GM21737 (cell line): ENCODE results near the gene FDPS.
"Not testable (repeated sequence)": the region's sequence is repeated elsewhere in the genome, so short reads cannot be mapped to it uniquely, and the experiment has no call there.

Experiments
- ATAC-seq: cut with Tn5 transposase; IDR thresholded peaks from one replicate; pipeline ENCODE4 v1.9.1; 2021; ENCODE audit warnings: mild to moderate bottlenecking, moderate library complexity; ENCODE audit not compliant: unreplicated experiment

FDPS gene

DNA sequence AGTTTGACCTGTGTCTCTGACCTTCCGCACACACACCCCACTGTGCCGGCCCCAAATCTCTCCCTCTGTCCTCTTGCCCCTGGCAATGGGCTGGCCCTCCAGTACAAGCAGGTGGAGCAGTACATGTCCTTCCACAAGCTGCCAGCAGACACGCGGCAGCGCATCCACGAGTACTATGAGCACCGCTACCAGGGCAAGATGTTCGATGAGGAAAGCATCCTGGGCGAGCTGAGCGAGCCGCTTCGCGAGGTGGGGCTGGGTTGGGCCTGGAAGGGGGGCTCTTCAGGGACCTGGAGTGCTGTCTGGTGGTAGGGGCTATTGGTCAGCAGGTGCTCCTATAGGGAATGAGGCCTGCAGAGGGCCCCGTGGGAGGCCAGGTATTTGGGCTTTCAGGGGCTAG lies 23.6 kb upstream of the FDPS start:
- no peak for ATAC-seq

DNA sequence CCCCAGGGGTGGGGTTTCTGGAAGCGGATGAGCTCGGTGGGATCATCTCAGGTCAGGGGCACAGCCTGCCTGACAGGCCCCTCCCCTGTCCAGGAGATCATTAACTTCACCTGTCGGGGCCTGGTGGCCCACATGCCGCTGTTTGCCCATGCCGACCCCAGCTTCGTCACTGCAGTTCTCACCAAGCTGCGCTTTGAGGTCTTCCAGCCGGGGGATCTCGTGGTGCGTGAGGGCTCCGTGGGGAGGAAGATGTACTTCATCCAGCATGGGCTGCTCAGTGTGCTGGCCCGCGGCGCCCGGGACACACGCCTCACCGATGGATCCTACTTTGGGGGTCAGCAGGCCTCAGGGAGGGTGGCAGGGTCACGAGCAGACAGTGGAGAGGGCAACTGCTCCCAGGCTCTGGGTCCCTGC lies 23.0 kb upstream of the FDPS start:
- ATAC-seq = no peak

DNA sequence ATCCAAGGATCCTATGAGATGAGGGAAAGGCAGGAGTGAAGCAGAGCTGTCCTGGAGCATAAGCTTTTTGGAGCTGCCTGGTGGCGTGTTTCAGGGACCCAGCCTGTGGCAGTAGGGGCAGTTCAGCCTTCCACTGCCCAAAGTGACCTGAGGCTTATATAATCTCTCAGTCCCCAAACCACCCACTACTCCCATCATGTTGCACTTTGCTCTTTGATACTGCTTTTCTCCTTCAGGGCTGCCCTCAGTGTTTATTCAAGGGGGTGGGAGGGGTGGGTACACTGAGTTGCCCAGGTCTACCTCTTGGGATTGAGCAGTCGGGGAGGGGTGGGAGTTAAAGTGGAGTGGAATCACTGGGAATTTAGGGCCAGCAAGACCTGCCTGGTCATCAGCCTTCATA lies 22.1 kb upstream of the FDPS start:
- ATAC-seq = no peak

DNA sequence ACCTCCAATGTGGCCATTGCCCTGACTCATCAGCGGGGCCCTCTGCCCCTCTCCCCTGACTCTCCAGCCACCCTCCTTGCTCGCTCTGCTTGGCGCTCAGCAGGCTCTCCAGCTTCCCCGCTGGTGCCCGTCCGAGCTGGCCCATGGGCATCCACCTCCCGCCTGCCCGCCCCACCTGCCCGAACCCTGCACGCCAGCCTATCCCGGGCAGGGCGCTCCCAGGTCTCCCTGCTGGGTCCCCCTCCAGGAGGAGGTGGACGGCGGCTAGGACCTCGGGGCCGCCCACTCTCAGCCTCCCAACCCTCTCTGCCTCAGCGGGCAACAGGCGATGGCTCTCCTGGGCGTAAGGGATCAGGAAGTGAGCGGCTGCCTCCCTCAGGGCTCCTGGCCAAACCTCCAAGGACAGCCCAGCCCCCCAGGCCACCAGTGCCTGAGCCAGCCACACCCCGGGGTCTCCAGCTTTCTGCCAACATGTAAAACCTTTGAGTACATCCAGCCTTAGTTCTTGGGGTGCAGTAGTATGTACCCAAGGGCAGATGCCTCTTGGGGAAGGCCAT lies 20.6 kb upstream of the FDPS start:
- ATAC-seq = no peak

DNA sequence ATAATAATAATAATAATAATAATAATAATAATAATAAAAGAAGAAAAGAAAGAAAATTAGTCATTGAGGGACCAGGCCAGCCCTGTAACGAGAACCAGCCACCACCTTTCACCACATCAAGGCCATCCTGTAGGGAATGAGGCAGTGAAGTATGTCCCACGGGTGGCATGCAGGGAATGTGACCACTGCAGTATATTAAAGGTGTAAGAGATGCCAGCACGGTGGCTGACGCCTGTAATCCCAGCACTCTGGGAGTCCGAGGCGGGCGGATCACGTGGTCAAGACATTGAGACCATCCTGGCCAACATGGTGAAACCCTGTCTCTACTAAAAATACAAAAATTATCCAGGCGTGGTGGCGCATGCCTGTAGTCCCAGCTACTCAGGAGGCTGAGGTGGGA lies 17.7 kb upstream of the FDPS start:
- ATAC-seq = not testable (repeated sequence)

DNA sequence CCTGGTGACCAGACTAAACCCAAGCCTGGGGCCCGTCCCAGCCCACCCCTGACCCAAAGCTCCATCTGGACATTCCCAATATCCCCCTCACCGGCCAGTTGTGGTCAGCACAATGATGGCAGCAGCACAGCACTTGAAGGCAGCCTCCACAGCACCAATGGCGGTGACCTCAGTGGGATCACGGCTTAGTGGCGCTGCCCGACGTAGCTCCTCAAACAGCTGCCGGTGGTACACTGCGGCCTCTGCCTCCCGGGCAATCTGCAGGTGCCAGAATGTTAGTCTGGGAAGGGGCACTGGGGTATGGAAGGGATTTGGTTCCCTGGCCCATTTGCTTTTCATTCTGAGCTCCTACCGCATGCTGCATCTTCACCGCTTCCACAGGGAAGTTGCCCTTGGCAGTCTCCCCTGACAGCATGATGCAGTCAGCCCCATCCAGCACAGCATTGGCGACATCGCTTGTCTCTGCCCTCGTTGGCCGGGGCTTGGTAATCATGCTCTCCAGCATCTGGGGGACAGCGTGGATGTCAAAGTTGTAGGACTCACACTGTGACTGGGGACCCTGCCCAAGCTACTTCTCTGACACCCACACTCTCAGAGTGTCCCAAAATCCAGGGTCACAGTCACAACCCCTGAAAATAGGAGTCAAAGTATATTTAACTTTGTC lies 15.4 kb upstream of the FDPS start:
- ATAC-seq = no peak

DNA sequence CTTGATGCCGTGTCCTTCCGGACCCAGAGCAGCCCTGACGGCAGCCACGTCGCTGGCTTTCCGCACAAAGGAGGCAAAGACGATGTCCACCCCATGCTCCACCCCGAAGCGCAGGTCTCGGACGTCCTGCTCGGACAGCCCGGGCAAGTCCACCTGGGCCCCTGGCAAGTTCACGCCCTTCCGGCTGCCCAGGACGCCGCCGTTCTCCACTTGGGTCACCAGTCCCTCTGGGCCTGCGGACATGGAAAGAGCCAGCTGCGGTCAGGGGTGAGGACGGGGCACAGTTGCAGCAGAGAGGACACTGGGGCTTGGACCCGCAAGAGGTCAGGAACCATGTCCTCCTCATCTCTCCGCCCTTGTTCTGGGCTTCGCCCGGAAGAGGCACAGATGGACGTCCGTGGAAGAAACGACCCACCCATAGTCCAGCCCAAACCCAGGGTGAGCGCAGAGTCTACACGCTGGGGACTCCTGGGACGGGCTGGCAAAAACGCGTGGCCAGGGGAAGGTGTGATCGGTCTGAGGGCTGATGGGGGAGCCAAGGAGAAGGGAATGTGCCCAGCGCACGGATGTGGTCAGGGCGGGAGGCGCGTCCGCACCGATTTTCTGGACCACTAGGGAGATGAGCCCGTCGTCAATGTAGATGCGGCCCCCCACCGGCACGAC lies 14.0 kb upstream of the FDPS start:
- ATAC-seq = no peak

DNA sequence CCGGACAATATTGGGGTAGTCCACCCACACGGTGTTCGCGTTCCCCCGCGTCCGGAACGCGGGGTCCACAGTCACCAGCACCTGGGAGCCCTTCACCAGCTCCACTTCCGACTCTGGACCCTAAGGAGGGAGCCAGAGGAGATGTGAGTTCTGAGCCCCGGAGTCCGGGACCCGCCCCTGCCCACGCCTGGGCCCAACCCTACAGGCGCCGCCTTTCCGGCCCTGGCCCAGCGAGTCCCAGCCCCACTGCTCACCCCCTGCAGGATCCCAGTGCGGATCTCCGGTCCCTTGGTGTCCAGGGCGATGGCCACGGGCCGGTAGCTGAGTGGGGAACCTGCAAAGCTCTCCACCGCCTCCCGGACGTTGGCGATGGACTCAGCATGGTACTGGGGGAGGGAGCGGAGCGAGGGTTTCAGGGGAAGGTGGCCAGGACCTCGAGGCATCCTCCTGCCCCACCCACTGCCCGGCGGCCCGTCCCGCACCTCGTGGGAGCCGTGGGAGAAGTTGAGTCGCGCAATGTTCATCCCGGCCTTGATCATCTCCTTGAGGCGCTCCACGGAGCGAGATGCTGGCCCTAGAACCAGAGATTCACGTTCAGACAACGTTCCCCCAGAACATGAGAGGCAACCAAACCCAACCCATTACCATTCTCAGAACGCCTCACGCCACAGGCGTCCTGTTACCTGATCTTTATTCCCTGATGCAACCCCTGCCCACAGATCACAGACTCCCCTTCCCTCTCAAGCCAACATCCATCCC lies 13.3 kb upstream of the FDPS start:
- ATAC-seq = no peak

DNA sequence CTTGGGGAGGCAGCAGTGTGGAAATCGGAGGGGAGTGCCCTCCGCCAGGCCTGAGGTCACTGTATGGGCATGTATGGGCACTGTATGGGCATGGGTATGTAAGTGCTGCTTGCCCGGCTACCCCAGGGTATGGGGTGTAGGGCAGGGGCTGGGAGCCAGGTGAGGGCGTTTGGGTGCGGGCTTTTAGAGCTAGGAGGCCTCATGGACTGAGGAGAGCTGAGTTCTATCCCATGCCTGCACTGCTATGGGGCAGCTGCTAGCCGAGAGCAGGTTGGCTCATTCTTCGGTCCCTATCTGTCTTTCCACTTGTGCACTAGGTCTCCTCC lies 12.8 kb upstream of the FDPS start:
- ATAC-seq = no peak

DNA sequence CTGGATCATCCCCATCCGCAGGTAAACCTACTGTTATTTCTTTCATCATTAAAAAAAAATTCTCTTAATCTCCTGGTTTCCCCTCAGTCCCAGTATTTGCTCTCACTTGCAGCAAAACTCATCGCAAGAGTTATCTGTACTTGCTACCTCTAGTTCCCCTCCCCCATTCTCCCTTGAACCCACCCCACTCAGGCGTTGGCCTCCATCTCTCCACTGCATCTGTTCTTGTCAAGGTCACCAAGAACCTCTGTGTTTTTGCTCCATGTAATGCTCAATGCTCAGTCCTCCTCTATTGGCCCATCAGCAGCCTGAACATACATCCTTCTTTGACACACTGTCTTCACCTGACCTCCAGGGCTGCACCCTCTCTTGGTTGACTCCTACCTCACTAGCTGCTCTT lies 12.0 kb upstream of the FDPS start:
- ATAC-seq = no peak

DNA sequence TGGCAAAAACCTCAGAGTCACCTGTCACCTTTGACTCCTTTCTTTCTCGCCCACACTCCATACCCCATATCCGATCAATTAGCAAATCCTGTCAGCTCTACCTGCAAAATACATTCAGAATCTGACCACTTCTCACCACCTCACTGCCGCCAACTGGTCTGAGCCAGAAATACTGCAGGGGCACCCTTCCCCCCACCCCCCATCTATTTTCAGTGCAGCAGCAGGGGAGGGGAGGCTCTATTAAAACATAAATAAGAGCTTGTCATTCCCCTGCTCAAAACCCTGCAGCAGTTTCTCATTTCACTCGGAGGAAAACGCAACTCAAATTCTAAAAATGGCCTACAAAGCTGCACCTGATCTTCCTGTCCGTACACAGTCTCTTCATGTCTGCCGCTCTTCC lies 11.3 kb upstream of the FDPS start:
- no peak for ATAC-seq

DNA sequence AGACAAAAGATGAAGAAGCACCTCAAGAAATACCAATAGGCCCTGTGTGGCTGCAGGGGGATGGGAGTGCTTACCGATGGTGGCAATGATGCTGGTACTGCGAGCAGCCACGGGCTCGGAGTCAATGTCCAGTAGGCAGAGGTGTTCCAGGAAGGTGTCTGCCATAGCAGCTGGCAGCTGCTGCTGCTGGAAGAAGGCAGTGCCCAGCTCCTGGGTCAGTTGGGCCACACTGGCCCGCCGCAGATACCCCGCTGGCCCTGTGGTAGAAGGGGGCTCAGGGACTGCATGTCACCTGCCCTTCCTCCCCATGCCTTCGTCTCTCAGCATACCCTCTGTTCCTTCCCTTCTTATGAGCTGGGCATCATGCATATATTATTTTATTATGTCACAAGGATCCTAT lies 8.6 kb upstream of the FDPS start:
- ATAC-seq = no peak

DNA sequence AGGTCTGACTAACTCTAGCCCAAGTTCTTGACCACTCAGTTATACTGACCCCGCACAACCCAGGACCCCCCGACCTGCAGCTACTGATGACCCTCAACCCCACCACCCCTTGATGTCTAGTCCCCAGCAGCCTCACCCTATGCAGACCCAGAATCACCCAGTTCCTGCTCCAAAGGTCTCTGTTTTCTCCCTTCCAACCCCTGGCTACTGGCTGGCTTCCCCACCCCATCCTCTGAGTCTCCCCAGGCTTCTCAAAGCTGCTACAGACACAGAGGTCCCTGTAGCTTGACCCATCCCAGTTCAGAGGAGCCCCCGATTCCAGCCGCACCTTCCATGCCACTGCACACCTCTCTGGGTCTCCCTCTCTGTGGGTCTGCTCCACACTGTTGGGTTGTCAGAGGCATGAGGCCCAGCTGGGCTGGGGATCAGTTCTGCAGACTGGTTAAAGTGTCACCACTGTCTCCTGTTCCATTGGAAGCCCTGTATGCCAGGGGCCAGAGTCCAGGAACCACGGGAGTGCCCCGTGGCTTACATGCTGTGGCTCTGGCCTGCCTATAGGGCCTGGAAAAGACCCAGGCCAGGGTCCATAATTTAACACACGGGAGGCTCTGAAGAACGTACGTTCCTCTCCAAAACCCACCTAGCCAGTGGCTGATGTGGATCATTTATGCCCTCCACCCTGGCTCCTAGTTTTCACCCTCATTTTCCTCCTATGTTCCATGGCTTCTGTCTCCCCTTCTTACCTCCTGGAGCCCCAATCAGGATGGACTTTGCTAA lies 7.9 kb upstream of the FDPS start:
- no peak for ATAC-seq

DNA sequence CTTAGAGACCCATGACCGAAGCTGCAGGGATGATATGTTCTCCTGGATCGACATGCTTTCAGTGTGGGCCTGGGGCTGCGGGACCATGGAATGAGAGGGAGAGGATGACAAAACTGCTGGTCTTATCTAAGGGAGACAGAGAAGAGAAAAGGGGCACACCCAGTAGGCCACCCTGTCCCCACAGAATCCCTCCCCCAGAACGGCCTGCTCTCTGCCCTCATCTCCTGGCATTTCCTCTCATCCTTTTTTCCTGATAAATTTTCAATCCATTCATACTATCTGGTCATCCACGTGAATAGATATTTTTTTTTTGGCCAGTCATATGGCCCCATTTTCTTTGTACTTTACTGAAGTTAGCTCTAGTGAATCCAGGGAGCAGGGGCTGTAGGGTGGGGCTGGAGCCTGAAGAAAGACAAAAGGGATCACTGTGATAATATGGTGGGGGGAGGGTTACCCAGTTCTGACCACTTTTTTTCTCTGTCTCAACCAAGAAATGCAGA lies 7.3 kb upstream of the FDPS start, which contains the start of gene PKLR:
PKLR (minus strand) TSS at position 97 of the 500 bp plus-strand sequence; CDS start at position 54, 43 bp downstream.
- ATAC-seq = no peak

DNA sequence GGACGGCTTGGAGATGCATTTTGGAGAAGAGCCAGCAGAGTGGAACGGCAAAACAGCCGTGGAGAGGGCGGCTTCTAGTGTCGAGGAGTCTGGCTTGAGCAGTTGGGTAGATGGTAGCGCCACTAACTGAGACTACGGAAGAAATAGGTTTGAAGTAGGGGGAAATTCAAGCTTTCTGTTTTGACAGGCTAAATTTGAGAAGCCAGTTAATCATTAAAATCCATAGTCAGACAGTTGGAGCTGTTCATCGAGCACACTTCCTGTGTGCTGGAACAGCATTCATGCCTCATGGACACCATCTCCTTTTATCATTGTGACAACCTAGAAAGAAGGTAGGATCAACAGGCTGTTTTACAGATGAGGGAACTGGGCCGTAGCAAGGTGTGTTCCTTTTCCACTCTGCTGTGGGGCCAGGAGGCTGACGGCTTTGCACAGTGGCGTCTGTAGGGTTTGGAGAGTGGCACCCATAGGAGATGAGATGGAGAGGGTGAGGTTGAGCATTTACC lies 4.1 kb upstream of the FDPS start:
- ATAC-seq = no peak

DNA sequence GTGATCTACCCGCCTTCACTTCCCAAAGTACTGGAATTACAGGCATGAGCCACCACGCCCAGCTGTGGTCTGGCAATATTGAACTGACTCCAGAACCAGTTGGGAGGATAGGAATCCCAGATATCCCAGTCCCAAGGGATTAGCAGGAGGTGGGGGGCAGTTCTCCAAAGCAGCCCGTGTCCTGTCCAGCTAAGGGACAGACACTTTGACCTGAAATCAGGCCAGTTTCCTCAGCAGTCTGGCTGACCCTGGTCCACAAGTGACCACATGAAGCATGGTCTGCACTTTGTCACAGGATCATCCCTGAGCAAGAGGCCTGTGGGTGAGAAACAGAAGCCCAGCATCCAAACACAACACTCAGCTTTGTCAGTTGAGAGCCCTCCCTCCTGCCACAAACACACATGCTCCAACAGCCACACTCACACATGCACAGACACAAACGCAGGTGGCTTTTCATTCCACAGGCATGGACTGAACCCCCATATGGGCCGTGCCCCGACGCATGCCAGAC lies 2.7 kb upstream of the FDPS start:
- ATAC-seq = no peak

DNA sequence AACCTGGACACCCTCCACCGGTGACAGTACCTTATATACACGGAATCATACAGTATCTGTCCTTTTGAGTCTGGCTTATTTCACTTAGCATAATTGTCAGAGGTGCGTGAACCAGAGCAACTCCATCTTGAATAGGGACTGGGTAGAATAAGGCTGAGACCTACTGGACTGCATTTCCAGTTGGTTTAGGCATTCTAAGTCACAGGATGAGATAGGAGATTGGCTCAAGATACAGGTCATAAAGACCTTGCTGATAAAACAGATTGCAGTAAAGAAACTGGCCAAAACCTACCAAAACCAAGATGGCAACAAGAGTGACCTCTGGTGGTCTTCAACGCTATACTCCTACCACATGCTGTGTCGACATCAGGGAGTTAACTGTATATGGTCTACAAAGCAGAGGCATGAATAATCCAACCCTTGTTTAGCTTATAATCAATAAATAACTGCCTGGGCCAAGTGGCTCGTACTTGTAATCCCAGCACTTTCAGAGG lies 1.4 kb upstream of the FDPS start:
- no peak for ATAC-seq

DNA sequence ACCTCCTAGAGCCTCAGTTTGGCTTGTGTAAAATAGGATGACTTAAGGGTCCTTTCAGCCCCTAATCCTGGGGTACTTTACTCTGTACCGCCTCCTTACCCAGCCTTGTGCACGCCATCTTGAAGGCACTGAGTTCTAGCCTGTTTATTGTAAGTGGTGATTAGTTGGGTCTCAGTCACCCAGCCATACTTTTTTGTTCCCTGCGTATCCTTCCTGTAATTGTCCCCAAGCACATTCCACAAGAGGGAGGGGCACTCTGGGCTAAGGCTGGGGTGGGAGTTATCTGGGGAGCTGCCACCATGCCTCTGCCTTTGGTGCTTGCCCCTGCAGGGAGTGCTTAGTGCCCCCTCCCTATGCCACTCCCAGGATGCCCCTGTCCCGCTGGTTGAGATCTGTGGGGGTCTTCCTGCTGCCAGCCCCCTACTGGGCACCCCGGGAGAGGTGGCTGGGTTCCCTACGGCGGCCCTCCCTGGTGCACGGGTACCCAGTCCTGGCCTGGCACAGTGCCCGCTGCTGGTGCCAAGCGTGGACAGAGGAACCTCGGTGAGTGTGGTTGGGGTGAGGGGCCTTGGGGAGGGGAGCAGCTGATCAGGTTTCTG lies 856 bp downstream of the FDPS start:
- no peak for ATAC-seq

DNA sequence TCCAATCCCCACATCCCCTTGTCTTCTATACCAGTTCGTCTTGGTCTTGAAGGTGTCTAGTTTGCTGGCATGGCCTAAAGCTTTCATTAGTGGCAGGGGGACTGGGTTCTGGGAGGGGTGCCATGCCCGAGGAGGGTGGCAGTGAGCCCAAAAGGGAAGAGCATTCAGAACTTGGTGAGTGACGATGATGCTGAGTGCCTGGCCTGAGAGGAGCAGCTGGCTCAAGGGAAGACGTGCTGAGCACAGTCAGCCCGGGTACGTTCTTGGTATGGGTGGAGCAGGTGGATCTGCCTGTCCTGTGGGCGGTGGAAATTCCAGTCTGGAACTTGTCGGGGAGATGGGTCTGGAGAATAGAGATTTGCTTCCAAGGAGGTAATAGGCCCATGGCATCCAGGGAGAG lies 4.6 kb downstream of the FDPS start:
- ATAC-seq = no peak

DNA sequence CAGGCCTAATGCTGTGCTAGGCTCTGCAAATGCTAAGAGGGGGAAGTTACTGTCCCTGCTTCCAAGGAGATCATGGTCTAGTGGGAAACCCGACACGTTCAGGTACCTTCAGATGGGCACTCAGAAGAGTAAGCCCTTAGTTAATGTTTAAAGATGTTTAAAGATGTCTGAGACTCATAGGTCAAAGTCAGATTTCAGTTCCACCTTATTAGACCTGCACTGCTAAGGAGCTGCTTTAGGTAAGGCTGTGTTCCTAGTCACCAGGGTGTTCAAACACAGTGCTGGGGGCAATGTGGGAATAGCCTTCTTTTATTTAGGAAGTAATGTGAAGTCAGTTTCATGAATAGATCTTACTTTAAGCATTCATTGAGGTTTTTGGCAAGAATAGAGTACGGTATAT lies 8.3 kb downstream of the FDPS start:
- no peak for ATAC-seq
